HL-60 (cell line): ENCODE results near the gene CHKB.
"Not testable (repeated sequence)": the region's sequence is repeated elsewhere in the genome, so short reads cannot be mapped to it uniquely, and the experiment has no call there.

ENCODE experiments used
- DNase-seq, 2 experiments: peaks; one replicate each; pipeline ENCODE4 v3.0.0-alpha.2; 2010 to 2020; ENCODE audit warnings: low read depth in 1 of 2, low spot score in 1 of 2
- H3K27ac ChIP-seq: fragments of 250-450 bp; sonication (Bioruptor Pico); replicated peaks from 2 replicates; pipeline ENCODE4 v1.5.1; 2020; ENCODE audit warnings: mild to moderate bottlenecking, moderate library complexity
- H3K27me3 ChIP-seq: fragments of 250-450 bp; sonication (Bioruptor Pico); 2 replicates; pipeline ENCODE4 v1.5.1; 2021; ENCODE audit warnings: mild to moderate bottlenecking, moderate library complexity; ENCODE audit not compliant: insufficient read depth, poor library complexity, severe bottlenecking
- H3K4me3 ChIP-seq: replicated peaks from 2 replicates; pipeline ENCODE4 v1.5.1; 2011; ENCODE audit warnings: mild to moderate bottlenecking, control low read depth, low read length; ENCODE audit not compliant: insufficient read depth
- CTCF ChIP-seq: IDR thresholded peaks from one replicate; pipeline ENCODE4 v1.5.1; 2011; ENCODE audit warnings: low read length, control low read depth, inconsistent platforms; ENCODE audit not compliant: insufficient read depth
- GABPA ChIP-seq: IDR thresholded peaks from 2 replicates; pipeline ENCODE4 v1.6.1; 2012; ENCODE audit warnings: low read depth
- POLR2AphosphoS5 ChIP-seq: IDR thresholded peaks from 2 replicates; pipeline ENCODE4 v1.6.1; 2012; ENCODE audit warnings: low read depth
- REST ChIP-seq: IDR thresholded peaks from 2 replicates; pipeline ENCODE4 v1.6.1; 2012; ENCODE audit warnings: low read depth; ENCODE audit not compliant: insufficient replicate concordance
- SPI1 ChIP-seq: IDR thresholded peaks from 2 replicates; pipeline ENCODE4 v1.6.1; 2012; ENCODE audit warnings: low read depth, mild to moderate bottlenecking, borderline replicate concordance

Gene CHKB

GRCh38 chr22:50542416-50542927, 40.2 kb downstream of the CHKB start:
- DNase-seq = peak; percentile 90
- H3K27me3 ChIP-seq = no peaks in the 10 kb centered on the region
- no peak overlapping the region for H3K4me3 ChIP-seq
- TF ChIP-seq REST (no peak), GABPA (no peak), CTCF (no peak), POLR2AphosphoS5 (0 out of 2 replicates have a peak, but pooled peaks have one; percentile 35), SPI1 (no peak)
- peak overlapping the region; percentile 92 for H3K27ac ChIP-seq

GRCh38 chr22:50541667-50542026, 41.0 kb downstream of the CHKB start:
- not testable (repeated sequence) for H3K27me3 ChIP-seq, H3K4me3 ChIP-seq
- DNase-seq = peak; percentile 86 to 91
- H3K27ac ChIP-seq = peak overlapping the region; percentile 92
- TF ChIP-seq REST = peak; percentile 12

GRCh38 chr22:50540381-50540780, 42.3 kb downstream of the CHKB start:
- Histone ChIP-seq H3K27ac (peak overlapping the region; percentile 92), H3K27me3 (no peaks in the 10 kb centered on the region), H3K4me3 (no peak overlapping the region)
- no peak for DNase-seq
- TF ChIP-seq REST = no peak
- no peak for TF ChIP-seq GABPA
- TF ChIP-seq CTCF = no peak
- TF ChIP-seq SPI1 = no peak
- no peak for TF ChIP-seq POLR2AphosphoS5

- H3K27me3 ChIP-seq = no peaks in the 10 kb centered on the region
- H3K4me3 ChIP-seq = no peak overlapping the region
- H3K27ac ChIP-seq = peak overlapping the region; percentile 92
- no peak for DNase-seq
- TF ChIP-seq GABPA = no peak
- TF ChIP-seq REST = no peak
- TF ChIP-seq CTCF = no peak
- TF ChIP-seq SPI1 = no peak
- no peak for TF ChIP-seq POLR2AphosphoS5
Measured at GRCh38 chr22:50537765-50538164, 44.9 kb downstream of the CHKB start.
